Measurements from ENCODE around the gene OLIG1. TPM values are rescaled to one million over a fixed set of nuclear protein-coding genes. Genes with fewer than 3 reads are reported as not detected.

The OLIG1 gene
- total RNA-seq, 1 donor from 2014 or later = not detected

DNA sequence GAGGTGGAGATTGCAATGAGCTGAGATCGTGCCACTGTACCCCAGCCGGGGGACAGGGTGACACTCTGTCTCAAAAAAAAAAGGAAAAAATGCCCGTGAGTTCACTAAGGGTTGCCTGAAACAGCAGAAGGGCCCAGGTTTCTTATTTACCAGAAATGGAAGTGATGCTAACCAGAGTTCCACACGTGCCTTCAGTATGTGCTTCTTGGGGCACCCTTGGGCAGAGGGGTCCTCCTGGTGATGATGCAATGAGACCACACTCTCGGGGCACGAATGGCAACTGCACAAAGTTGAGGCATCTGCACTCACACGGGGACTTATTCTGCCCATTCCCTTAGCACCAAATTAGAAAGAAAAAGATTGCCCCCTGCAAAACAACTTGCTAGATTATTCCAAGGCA, 29.2 kb downstream of the OLIG1 start:
- DNase-seq (ENCODE audit: low spot score) = no peak

DNA sequence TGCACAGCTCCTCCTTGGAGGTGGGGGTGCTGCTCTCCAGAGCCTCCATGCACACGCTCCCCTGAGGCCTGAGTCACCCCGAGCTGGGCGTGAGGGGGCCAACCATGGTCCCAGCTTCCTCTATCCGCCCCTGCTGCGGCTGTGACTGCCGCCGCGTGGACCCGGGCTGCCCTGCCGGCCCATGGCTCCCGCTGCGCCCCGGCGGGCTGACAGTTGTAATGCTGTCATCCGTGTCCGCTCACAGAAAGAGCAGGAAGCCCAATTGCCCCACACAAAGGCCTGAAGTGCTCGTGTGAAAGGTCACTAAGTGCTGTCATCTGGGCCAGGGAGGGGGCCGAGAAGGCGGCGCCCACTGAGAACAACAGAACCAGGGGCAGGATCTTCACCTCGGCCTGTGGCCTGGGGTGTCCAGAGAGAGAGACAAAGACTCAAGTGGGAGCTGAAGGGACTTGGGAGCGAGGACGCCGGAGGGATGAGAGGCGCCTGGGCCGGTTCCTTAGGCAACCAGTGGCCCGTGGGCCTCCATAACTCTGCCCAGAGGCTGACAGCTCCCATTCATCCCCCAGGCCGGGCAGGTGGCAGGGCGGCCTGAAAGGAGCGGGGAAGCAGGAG, 31.5 kb downstream of the OLIG1 start:
- no peak for DNase-seq (ENCODE audit: low spot score)

DNA sequence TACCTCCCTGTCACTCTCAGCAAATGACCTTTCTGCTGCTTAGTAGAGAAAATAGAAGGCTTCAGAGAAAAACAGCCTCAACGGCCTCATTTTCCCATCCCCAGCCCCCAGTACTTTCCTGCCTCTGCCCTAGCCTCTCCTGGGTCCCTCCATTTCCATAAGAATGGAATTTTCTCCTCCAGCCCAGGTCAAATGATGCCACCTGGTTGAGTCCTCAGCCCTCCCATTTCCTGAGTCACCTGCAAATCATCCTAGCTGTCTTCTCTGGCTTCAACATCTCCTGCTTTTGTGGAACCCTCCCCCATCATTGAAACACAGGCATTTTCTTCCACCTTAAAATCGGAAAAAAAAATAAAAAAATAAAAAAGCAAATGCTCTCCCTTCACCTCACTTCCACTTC, 35.1 kb downstream of the OLIG1 start:
- DNase-seq (ENCODE audit: low spot score) = no peak

DNA sequence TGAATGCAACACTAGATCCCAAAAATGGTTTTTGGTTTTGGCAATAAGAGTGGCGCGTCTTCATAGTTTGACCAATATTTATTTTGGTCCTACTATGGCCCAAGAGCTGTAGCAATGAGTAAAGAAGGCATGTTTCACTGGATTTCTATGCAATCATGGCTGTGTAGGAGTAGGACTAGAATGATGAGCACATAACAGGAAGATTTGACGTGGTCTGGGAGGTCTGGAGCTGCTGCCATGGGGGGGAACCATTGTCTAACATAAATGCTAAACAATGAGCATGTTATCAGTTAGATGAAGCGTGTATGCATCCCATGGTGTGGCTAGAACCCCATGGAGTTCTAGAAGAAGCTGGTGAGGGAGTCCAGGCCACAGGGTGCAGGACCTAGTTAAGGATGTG, 38.3 kb downstream of the OLIG1 start:
- no peak for DNase-seq (ENCODE audit: low spot score)

DNA sequence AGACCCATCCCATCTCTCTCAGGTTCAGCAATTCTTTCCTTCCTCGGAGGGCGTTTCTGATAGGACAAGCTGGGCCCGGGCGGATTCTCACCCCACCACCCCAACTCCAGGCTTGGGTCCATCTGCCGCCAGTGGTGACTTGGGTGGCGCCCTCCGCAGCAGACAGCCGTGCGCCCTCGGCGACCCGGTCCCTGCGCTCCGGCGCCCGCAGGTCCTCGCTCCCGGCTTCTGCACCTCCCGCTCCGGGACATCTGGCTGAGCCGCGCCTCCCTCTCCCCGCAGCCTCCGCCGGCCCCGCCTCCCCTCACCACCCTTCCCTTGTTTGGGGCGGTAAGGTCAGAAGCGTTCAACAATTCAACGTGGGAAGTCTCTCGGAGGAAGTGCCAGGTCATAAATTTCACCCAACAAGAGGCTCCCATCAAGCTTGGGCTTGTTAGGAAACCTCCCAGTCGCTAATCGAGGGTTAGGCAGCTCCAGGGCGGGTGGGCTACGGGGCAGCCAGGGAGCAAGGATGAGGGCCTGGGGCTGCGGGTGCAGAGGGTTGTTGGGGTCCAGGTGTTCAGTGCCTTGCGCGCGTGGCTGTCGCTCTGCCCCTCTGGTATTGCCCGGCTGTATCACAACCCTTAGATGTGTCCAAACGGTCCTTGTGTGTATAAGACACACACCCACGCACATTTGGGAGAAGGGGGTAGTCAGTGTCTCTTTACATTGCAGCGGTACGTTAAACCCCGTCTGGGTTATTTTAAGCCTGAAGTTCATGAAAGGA, 39.8 kb downstream of the OLIG1 start:
- DNase-seq (ENCODE audit: low spot score) = no peak

DNA sequence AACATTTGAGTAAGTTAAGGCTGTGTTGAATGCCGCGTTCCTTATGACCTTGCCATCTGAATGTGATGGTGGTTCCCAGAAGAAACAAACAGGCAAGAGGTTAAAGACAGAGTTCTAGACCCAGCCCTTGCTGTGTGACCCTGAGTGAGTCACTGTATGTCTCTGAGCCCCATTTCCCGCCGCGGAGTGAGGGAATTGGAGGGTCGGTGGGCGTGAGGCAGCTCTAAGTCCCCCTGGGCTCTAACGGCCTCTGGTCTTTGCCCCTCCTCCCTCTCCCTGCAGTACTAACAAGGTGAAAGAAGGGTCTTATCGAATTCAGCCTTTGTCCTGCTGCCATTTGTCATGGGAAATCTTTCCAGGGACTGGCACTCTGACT, 40.4 kb downstream of the OLIG1 start:
- no peak for DNase-seq (ENCODE audit: low spot score)

DNA sequence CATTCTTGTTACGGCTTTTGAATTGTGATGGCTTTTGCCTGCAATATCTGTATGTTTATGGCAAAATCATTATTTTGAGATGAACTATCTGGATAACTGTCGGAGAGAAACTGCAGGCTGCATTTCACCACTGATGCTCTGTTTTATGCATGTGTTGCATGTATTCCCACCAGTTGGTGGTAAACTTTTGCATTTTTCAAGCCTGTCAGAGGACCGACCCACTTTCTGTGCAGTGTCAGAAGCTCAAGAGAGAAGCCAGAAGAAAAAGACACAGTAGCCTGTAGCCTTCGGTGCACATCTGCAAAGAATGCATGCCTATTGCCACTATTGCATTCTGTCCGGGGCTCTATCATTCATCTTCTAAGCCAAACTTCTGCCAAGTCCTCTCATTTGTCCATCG, 41.6 kb downstream of the OLIG1 start:
- no peak for DNase-seq (ENCODE audit: low spot score)

DNA sequence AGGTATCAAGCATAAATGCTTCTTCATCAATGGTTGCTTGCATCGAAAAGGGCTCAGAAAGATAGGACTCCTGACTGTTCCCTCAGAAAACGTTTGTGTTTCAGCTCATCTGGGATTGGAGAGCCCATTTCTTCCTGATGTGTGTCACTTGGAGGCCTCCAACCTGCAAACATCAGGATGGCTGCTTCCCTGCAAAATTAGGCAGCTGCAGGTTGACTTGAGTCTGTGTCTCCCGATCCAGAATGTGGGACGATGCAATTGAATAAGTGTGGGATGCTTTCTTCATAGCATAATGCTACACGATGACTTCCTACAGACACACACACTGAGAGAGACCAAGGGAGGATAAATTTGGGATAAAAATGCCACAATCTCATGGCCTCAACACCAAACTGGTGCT, 42.2 kb downstream of the OLIG1 start:
- no peak for DNase-seq (ENCODE audit: low spot score)

DNA sequence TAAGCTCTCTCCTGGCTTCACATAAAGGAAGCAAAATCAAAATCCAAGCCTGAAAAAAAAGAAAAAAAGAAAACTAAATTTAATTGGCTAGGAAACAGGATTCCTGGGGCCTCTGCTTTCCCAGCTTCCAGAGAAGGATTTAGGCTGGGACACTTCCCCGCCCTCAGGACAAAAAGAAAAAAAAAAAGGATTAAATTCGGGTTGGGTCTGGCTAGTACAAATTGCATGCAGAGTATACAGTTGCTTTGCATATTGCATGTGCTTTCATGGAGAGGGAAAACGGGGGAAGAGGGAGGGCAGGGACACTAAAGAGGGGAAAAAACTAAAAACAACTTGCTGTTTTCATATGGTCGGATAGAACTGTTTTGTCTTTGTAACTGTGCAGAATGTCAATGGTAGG, 42.7 kb downstream of the OLIG1 start:
- no peak for DNase-seq (ENCODE audit: low spot score)

DNA sequence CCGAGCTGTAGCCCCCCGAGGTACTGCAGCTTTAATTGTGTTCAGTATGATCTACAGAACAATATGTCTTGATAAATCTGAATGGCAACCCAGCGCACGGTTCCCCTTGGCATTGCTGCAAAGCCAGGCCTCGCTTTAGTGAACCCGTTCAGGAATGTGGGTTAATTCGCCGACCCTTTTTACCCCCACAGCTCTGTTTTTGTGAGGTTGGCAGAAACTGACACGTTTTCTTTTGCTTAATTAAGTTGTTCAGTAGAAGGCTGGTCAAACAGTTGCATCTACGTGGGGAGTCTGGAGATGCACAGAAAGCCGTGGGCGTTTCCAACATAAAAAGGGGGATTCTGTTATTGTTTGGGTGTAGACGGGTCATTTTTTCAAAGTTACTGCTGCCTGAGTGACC, 43.2 kb downstream of the OLIG1 start:
- DNase-seq (ENCODE audit: low spot score) = no peak

DNA sequence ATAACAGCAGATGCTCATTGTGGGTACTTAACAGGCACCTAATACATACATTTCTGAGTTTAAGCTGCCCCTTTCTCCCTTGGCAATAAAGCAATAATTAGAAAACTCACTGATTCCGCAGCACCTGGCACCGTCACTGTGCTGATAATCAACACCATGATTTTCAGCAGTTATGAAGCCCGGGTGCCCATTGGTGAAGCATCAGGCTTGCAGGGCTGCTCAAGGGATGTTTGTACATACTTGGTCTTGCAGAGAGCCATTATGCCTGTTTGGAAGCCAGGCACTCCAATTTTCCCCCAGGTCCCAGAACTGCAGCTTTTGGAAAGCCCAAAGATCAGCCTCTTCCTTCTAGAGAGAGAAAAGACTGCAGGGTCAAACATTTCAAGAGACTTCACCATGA, 44.3 kb downstream of the OLIG1 start:
- DNase-seq (ENCODE audit: low spot score) = no peak

DNA sequence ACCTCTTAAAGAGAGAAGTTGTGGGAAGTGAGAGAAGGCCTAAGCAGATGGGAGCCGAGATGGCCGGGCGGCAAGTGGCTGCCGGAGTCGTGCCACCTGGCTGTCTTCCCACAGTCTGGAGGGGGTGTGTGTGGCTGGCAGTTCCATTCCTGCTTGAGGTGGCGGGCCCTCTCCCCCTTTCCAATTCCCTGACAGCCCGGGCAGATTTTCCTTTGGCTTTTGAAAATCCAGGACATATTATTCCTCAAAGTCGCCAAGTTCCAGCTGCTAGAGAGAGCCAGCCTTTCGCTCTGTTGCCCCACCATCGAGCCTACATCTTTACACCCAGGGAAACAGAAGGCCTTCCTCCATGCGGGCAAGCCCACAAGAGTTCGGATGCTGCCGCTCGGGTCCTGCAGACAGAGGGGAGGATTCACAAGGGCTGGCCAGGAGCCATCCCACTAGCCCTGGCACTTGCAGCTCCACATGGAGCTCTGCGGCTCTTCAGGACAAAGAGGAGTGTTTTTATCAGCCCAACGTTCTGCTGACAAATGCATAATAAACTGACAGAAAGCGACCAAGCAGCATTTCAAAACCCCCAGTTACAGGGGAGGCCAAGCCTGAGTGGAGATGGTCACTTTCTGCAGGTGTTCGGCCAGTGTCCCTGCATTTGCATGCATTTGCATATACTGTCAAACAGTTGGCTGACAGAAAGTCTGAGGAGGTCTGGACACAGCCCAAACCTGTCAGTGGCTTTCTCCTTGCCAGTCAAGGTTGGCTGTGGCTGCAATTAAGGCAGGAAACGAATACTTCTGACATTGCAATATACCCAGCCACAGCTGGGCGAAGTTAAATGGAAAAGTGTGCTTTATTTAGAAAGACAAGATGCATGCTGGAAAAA, 45.9 kb downstream of the OLIG1 start:
- DNase-seq (ENCODE audit: low spot score) = no peak

DNA sequence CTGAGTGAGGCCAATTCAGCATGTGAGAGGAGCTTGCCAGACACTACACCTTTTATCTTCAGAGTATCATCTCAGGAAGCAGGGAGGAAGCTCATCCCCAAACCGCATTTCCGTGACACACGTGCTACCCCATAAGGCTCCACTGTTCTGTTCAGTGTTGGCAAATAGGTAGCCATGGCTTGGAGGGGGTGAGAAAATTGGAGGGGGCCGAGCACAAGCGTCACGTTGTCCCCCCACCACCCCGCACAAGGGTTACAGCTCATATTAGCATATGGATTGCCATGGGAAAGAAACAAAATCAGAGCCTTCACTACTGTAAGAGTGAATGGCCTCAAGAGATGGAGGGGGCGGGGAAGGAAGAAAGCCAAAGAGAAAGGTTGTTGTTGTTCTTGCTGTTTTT, 46.7 kb downstream of the OLIG1 start:
- DNase-seq (ENCODE audit: low spot score) = no peak

DNA sequence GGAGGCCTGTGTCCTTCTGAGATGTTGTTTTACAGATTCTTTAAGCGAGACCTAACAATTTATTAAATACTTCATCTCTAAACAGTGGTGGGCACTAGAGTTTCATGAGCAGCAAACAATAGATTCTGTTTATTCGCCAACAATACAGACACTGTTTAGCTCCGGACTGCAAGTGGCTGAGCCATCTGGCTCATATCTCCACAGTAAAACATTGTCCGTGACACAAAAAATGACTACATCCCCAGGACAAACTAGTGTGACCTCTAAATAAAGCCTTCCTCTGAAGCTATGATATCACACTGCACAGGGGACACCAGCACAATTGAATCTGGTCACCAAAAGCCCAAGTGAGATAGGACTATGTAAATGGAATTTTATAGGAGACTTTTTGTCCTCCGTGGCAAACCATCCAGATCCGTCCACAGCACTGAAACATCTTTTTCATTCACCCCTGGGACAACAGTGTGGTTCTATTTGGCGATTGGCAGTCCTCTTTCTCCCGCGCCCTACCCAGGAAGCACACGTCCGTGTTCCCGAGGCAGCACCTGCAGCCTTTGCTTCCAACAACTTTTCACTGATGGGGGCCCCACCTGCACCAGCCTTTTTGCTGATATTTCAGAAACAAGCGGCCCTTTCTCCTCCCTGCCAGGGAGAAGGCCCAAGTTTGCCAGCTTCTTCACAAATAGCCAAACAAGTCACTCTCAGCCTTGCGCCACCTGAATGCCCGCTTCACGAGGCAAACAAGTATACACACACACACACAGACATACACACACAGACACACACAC, 47.4 kb downstream of the OLIG1 start:
- no peak for DNase-seq (ENCODE audit: low spot score)

Other genes starting within 250 kb of the OLIG1 start
- not detected for gene OLIG2, start 44.2 kb upstream of the OLIG1 start, total RNA-seq
- 55.2 TPM for gene IFNAR2, start 159.8 kb downstream of the OLIG1 start, total RNA-seq
- gene IL10RB, start 196.2 kb downstream of the OLIG1 start, total RNA-seq = 32.9 TPM